ENCODE results near the gene NAV2.

NAV2 gene

DNA sequence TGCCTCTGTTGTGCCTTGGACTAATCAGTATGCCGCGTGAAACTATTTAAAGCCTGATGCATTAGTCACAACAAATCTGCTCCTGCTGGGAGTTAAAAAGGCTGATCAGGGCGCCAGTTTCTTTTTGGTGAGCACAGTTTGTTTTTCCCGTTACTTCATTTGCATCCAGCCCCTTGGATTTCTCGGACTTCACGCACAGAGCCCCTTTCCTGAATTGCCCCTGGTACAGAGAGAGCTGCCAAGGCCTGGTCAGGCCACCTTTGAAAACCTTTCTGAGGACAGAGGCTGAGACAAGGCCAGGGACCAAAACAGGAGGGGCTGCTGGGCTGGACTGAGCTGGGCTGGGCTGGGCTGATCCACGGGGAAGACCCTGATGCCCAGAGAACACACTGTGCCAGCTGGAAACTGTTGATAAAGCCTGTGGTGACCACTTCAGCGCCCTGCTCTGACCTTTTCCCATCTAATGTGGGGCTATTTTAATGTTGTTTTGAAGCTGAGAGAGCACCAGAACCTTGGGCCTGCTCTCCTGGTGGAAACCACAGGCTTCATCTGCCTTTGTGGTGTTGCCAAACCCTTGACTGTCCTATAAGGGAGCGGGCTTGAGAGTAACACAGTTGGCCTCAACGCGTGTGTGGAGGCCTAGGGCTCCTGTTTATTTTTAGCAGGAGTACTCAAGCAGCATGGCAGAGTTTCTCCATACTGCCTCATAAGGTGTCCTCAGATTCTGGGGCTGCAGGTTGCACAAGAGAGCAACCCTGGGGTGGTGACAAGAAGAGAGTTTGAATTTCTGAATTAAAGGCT is 44.2 kb downstream of the NAV2 start:
- TF ChIP-seq, protein P1, sequence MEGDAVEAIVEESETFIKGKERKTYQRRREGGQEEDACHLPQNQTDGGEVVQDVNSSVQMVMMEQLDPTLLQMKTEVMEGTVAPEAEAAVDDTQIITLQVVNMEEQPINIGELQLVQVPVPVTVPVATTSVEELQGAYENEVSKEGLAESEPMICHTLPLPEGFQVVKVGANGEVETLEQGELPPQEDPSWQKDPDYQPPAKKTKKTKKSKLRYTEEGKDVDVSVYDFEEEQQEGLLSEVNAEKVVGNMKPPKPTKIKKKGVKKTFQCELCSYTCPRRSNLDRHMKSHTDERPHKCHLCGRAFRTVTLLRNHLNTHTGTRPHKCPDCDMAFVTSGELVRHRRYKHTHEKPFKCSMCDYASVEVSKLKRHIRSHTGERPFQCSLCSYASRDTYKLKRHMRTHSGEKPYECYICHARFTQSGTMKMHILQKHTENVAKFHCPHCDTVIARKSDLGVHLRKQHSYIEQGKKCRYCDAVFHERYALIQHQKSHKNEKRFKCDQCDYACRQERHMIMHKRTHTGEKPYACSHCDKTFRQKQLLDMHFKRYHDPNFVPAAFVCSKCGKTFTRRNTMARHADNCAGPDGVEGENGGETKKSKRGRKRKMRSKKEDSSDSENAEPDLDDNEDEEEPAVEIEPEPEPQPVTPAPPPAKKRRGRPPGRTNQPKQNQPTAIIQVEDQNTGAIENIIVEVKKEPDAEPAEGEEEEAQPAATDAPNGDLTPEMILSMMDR (conservative IDR thresholded peaks at IDR 0.05; ENCODE audit: low read depth, low read length): no peak
- H3K4me3 ChIP-seq (ENCODE audit: low read depth, low read length): no peak overlapping the region
- peak; percentile 50 for DNase-seq (ENCODE audit: low read depth)

DNA sequence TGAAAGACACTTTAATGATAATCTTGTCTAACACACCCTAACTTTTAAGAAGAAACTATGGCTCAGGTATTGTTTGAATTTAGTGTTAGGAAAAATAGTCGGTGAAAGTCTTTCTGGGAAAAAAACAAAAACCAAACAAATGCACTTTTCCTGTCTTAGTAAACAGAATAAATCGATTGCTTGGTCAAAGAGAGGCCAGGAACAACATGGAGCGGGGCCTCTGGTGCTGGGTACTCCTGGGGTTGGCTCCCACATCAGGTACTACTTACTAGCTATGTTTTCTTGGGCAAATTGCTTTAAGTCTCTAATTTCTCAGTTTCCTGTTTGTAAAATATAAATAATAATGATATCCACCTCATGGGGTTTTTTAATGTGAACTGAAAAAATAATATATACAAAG is 46.8 kb downstream of the NAV2 start:
- no peak overlapping the region for H3K4me3 ChIP-seq (ENCODE audit: low read depth, low read length)
- DNase-seq (ENCODE audit: low read depth): no peak
- TF ChIP-seq, protein P1 (conservative IDR thresholded peaks at IDR 0.05; ENCODE audit: low read depth, low read length): no peak

DNA sequence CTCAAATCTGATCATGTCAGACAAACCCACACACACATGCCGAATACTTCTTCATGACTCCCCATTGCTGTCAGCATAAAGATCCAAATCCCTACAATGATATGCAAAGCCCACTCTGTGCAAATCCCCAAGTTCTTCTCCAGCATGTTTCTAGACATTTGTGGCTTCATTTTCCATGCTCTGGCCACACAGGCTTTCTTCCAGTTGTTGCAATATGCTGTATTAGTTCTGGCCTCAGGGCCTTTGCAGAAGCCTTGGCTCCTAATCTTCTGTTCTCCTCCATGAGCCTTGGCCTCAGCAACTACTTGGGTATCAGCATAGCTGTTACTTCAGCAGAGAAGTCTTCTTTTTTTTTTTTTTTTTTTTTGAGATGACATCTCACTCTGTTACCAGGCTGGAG is 49.6 kb downstream of the NAV2 start:
- H3K4me3 ChIP-seq (ENCODE audit: low read depth, low read length): no peak overlapping the region
- TF ChIP-seq, protein P1 (conservative IDR thresholded peaks at IDR 0.05; ENCODE audit: low read depth, low read length): no peak
- DNase-seq (ENCODE audit: low read depth): no peak

DNA sequence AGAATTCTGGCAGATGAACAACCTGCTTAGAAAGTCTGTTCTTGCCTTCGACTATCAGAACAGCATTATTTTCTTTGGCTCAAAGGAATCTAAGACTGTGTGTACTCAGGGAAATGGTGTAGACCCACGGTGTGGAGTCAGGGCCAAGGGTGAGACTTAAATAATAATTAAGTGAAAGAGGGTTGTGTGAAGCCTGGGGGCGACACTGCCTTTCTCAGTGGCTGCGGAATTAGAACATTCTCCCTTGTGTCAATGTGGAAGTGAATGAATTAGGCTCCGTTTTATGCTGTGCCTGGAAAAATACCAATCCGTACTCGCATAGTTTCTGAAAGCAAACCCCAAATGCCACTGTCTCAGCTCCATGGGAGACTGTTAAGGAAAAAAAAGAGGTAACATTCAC is 50.7 kb downstream of the NAV2 start:
- TF ChIP-seq, protein P1 (conservative IDR thresholded peaks at IDR 0.05; ENCODE audit: low read depth, low read length): no peak

DNA sequence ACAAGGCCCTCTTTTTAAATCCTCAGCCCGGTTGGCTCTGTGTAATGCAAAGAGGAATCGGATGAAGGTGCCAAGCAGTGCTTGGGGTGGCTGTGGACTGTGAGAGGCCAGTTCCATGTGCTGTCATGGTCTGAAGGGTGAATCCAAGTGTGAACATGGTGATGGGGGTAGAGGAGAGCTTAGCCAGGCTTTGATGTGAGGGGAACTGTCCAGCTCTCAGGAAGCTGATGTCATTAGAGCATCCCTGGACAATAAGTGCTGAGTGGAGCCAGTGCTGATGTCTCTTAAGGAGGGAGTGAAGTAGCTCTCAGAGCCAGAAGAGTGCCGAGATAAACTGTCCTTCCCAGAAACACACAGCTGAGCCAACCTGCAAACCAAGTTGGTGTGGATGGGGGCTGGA is 53.6 kb downstream of the NAV2 start:
- TF ChIP-seq, protein P1 (conservative IDR thresholded peaks at IDR 0.05; ENCODE audit: low read depth, low read length): no peak
- H3K4me3 ChIP-seq (ENCODE audit: low read depth, low read length): no peak overlapping the region
- DNase-seq (ENCODE audit: low read depth): peak; percentile 47

More for the DNA sequence above, 50.7 kb downstream of the NAV2 start:
- peak; percentile 35 for DNase-seq (ENCODE audit: low read depth)
- H3K4me3 ChIP-seq (ENCODE audit: low read depth, low read length): no peak overlapping the region

DNA sequence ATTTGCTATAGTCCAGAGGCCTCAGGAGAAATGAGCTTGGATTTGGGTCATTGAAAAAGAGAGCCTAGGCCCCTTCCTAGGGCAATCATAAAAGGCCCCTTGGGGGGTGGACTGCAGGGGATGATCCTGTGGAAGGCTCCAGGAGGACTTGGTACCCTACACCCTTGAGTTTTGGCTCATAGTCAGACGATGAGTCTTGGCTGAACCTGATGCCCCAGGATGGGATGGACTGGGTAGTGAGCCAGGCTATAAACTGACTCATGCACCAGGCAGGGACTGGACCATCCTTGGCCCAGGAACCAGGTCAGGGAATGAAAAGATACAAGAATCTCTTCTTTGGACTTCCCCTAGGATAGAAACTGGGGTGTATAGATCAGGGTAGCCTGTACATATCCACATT is 54.2 kb downstream of the NAV2 start:
- TF ChIP-seq, protein P1 (conservative IDR thresholded peaks at IDR 0.05; ENCODE audit: low read depth, low read length): no peak
- no peak for DNase-seq (ENCODE audit: low read depth)
- H3K4me3 ChIP-seq (ENCODE audit: low read depth, low read length): no peak overlapping the region

DNA sequence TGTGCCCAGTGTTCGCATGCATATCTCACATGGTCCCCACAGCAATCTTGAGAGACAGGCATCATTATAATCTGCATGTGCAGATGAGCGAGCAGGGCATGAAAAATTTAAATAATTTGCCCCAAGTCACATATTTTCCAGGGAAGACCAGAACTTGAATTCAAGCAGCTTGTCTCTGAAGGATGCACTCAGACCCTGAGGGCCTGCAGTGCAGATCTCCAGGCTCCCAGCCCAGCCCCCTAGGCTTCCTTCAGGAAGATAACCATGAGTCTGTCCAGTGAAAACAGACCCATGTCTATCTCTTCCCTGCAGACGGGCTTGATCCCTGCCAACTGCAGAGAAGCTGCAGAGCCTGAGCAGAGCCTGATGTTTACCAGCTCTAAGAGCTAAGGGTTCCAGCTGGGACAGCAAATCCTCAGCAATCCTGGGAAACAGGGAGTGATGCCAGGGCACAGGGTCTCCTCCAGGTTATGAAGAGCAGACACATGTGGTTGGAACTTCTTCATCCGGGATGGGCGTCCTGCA is 55.1 kb downstream of the NAV2 start:
- TF ChIP-seq, protein P1 (conservative IDR thresholded peaks at IDR 0.05; ENCODE audit: low read depth, low read length): no peak
- no peak for DNase-seq (ENCODE audit: low read depth)
- no peak overlapping the region for H3K4me3 ChIP-seq (ENCODE audit: low read depth, low read length)
